Measurements from ENCODE around the gene MAML3.

The MAML3 gene

GRCh38 chr4:139773560-139774318 lies 380.2 kb downstream of the MAML3 start:
- peak in 1 of 2 experiments; percentile 28 for DNase-seq

- DNase-seq, result no peak
Observed at GRCh38 chr4:139770361-139770760, 383.6 kb downstream of the MAML3 start.

- no peak for DNase-seq
Observed at GRCh38 chr4:139769364-139769763, 384.6 kb downstream of the MAML3 start.

- peak; percentile 23 to 78 for DNase-seq
Observed at GRCh38 chr4:139768896-139769295, 385.1 kb downstream of the MAML3 start.

GRCh38 chr4:139768366-139768765 lies 385.6 kb downstream of the MAML3 start:
- DNase-seq, result no peak

GRCh38 chr4:139767585-139767984 lies 386.4 kb downstream of the MAML3 start:
- DNase-seq, result no peak

GRCh38 chr4:139767168-139767567 lies 386.8 kb downstream of the MAML3 start:
- DNase-seq, result no peak

GRCh38 chr4:139764686-139765310 lies 389.2 kb downstream of the MAML3 start:
- DNase-seq, result peak in 1 of 2 experiments; percentile 18

- DNase-seq, result no peak
Observed at GRCh38 chr4:139764182-139764581, 389.8 kb downstream of the MAML3 start.

GRCh38 chr4:139763672-139764071 lies 390.3 kb downstream of the MAML3 start:
- no peak for DNase-seq

- no peak for DNase-seq
Observed at GRCh38 chr4:139763205-139763604, 390.8 kb downstream of the MAML3 start.

- DNase-seq, result no peak
Observed at GRCh38 chr4:139762720-139763119, 391.3 kb downstream of the MAML3 start.

- no peak for DNase-seq
Observed at GRCh38 chr4:139761461-139761860, 392.5 kb downstream of the MAML3 start.

GRCh38 chr4:139760567-139760966 lies 393.4 kb downstream of the MAML3 start:
- no peak for DNase-seq

GRCh38 chr4:139759097-139759496 lies 394.9 kb downstream of the MAML3 start:
- no peak for DNase-seq

GRCh38 chr4:139756391-139757180 lies 397.4 kb downstream of the MAML3 start:
- DNase-seq, result no peak

- DNase-seq, result no peak
Observed at GRCh38 chr4:139754938-139755337, 399.0 kb downstream of the MAML3 start.

- no peak for DNase-seq
Observed at GRCh38 chr4:139753686-139754085, 400.3 kb downstream of the MAML3 start.

- no peak for DNase-seq
Observed at GRCh38 chr4:139749835-139750498, 404.0 kb downstream of the MAML3 start.

- no peak for DNase-seq
Observed at GRCh38 chr4:139749338-139749737, 404.6 kb downstream of the MAML3 start.

- DNase-seq, result no peak
Observed at GRCh38 chr4:139746431-139747171, 407.4 kb downstream of the MAML3 start.

GRCh38 chr4:139745111-139745639 lies 408.8 kb downstream of the MAML3 start:
- DNase-seq, result peak in 1 of 2 experiments; percentile 6
